Measurements from ENCODE around the gene PAK1IP1.

GRCh38 chr6:10725044-10725443 is 30.3 kb downstream of the PAK1IP1 start:
- TF ChIP-seq CTCF (IDR thresholded peaks at IDR 0.05) (no peak), POLR2A (IDR thresholded peaks at IDR 0.05) (no peak)

Measured in right lobe of liver (tissue), 4 donors.